ENCODE results near the gene DCTN1. TPM values are rescaled to one million over a fixed set of nuclear protein-coding genes. Genes with fewer than 3 reads are reported as not detected.

DCTN1 gene
- total RNA-seq, 1 experiment from 2014 or later = 117 TPM

- intact Hi-C loops (cut with micrococcal nuclease) = no loop called here
- ChIA-PET POLR2A (no interaction called here), CTCF (interaction anchor here (0.6 to 1.9 kb wide), 3 partner anchors 26 to 111 kb away, joined by 3 to 9 read pairs (median 4); no protein-coding TSS in a partner anchor)
- Mint-ChIP-seq H3K36me3 (ENCODE audit: insufficient read depth, unreplicated experiment) (peaks cover 43% of the 10 kb centered on the region), H3K4me1 (ENCODE audit: insufficient read depth, unreplicated experiment) (no peaks in the 10 kb centered on the region), H3K4me3 (ENCODE audit: unreplicated experiment) (no peak overlapping the region), H3K27me3 (ENCODE audit: insufficient read depth, unreplicated experiment) (no peaks in the 10 kb centered on the region), H3K9me3 (ENCODE audit: unreplicated experiment) (no peaks in the 10 kb centered on the region), H3K27ac (ENCODE audit: low read depth, unreplicated experiment) (no peak overlapping the region)
- TSS peak; percentile 67 for BruUV-seq (replicated peaks)
- TF ChIP-seq CTCF (IDR thresholded peaks at IDR 0.05; ENCODE audit: unreplicated experiment) = no peak
- no peak for DNase-seq (ENCODE audit: unreplicated experiment)
These were observed 18.8 kb downstream of the DCTN1 start for GRCh38 chr2:74361327-74361726.

GRCh38 chr2:74357627-74358026 is 22.5 kb downstream of the DCTN1 start:
- DNase-seq (ENCODE audit: unreplicated experiment) = no peak
- TF ChIP-seq CTCF (IDR thresholded peaks at IDR 0.05; ENCODE audit: unreplicated experiment) = no peak
- Mint-ChIP-seq H3K36me3 (ENCODE audit: insufficient read depth, unreplicated experiment) (peaks cover 21% of the 10 kb centered on the region), H3K4me3 (ENCODE audit: unreplicated experiment) (no peak overlapping the region), H3K4me1 (ENCODE audit: insufficient read depth, unreplicated experiment) (no peaks in the 10 kb centered on the region), H3K27me3 (ENCODE audit: insufficient read depth, unreplicated experiment) (no peaks in the 10 kb centered on the region), H3K9me3 (ENCODE audit: unreplicated experiment) (no peaks in the 10 kb centered on the region), H3K27ac (ENCODE audit: low read depth, unreplicated experiment) (peak overlapping the region; percentile 27)
- CTCF ChIA-PET = interaction anchor here (1.0 to 1.3 kb wide), 2 partner anchors 23 to 35 kb away, joined by 3 to 4 read pairs; no protein-coding TSS in a partner anchor
- POLR2A ChIA-PET = no interaction called here
- no TSS peak for BruUV-seq (replicated peaks)
- intact Hi-C loops (cut with micrococcal nuclease) = no loop called here

GRCh38 chr2:74349889-74350288 is 30.2 kb downstream of the DCTN1 start:
- TF ChIP-seq CTCF (IDR thresholded peaks at IDR 0.05; ENCODE audit: unreplicated experiment) = no peak
- DNase-seq (ENCODE audit: unreplicated experiment) = no peak
- H3K9me3 Mint-ChIP-seq (ENCODE audit: unreplicated experiment) = no peaks in the 10 kb centered on the region
- H3K36me3 Mint-ChIP-seq (ENCODE audit: insufficient read depth, unreplicated experiment) = peaks cover 6% of the 10 kb centered on the region
- BruUV-seq (replicated peaks) = no TSS peak
- ChIA-PET POLR2A (interaction anchor here (1.4 to 1.5 kb wide), 2 partner anchors 9 to 42 kb away, joined by 5 to 6 read pairs; no protein-coding TSS in a partner anchor), CTCF (interaction anchor here (6.8 kb wide), 1 partner anchor 14 kb away, joined by 56 read pairs; no protein-coding TSS in a partner anchor)
- H3K27me3 Mint-ChIP-seq (ENCODE audit: insufficient read depth, unreplicated experiment) = no peaks in the 10 kb centered on the region
- no peaks in the 10 kb centered on the region for H3K4me1 Mint-ChIP-seq (ENCODE audit: insufficient read depth, unreplicated experiment)
- intact Hi-C loops (cut with micrococcal nuclease) = no loop called here
- H3K4me3 Mint-ChIP-seq (ENCODE audit: unreplicated experiment) = no peak overlapping the region
- no peak overlapping the region for H3K27ac Mint-ChIP-seq (ENCODE audit: low read depth, unreplicated experiment)

GRCh38 chr2:74347742-74348141 is 32.4 kb downstream of the DCTN1 start:
- Mint-ChIP-seq H3K27ac (ENCODE audit: low read depth, unreplicated experiment) (no peak overlapping the region), H3K4me1 (ENCODE audit: insufficient read depth, unreplicated experiment) (no peaks in the 10 kb centered on the region), H3K36me3 (ENCODE audit: insufficient read depth, unreplicated experiment) (peaks cover 6% of the 10 kb centered on the region), H3K9me3 (ENCODE audit: unreplicated experiment) (no peaks in the 10 kb centered on the region), H3K27me3 (ENCODE audit: insufficient read depth, unreplicated experiment) (no peaks in the 10 kb centered on the region), H3K4me3 (ENCODE audit: unreplicated experiment) (no peak overlapping the region)
- no TSS peak for BruUV-seq (replicated peaks)
- no peak for TF ChIP-seq CTCF (IDR thresholded peaks at IDR 0.05; ENCODE audit: unreplicated experiment)
- intact Hi-C loops (cut with micrococcal nuclease) = no loop called here
- POLR2A ChIA-PET = no interaction called here
- CTCF ChIA-PET = interaction anchor here (0.6 to 0.7 kb wide), 2 partner anchors 13 to 42 kb away, joined by 3 read pairs; no protein-coding TSS in a partner anchor
- DNase-seq (ENCODE audit: unreplicated experiment) = no peak

All from MCF 10A (cell line).